ENCODE data around the gene FMN1. TPM values are rescaled to one million over a fixed set of nuclear protein-coding genes. Genes with fewer than 3 reads are reported as not detected.

The FMN1 gene
- total and polyA plus RNA-seq, 2 of the 13 experiments (the other 11 are each of a cell fraction or from before 2014, with no cell fraction given) = 0.20 to 0.60 TPM

DNA sequence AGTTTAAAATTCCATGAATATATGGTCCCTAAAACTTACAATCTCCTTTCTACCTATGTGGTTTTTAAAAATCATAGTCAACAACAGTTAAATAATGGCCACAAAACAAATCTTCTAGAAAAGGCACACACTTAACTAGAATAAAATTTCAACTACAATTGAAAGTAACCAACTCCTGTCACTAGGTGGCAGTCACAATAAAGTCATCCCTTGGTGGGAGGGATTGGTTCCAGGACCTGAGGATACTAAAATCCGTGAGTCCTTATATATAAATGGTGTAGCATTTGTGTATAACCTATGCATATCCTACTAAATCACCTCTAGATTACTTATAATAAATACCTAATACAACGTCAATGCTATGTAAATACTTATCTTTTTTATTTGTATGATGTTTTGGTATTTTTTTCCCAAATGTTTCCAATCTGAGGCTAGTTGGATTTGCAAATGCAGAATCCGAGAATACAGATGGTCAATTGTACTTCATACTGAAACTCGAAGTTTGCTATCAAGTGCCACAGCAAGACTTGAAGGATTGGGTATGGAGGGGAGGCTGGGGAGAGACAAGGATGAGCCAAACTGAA lies 172.6 kb downstream of the FMN1 start:
- intact Hi-C loops (cut with micrococcal nuclease; ENCODE audit: unreplicated experiment) = loop anchor here (5.0 kb wide), 1 partner anchor 45 kb away; no protein-coding TSS in a partner anchor
- no peaks in the 10 kb centered on the region for H3K79me2 ChIP-seq (ENCODE audit: insufficient read depth, low read length)
- POLR2A ChIA-PET = no interaction called here

DNA sequence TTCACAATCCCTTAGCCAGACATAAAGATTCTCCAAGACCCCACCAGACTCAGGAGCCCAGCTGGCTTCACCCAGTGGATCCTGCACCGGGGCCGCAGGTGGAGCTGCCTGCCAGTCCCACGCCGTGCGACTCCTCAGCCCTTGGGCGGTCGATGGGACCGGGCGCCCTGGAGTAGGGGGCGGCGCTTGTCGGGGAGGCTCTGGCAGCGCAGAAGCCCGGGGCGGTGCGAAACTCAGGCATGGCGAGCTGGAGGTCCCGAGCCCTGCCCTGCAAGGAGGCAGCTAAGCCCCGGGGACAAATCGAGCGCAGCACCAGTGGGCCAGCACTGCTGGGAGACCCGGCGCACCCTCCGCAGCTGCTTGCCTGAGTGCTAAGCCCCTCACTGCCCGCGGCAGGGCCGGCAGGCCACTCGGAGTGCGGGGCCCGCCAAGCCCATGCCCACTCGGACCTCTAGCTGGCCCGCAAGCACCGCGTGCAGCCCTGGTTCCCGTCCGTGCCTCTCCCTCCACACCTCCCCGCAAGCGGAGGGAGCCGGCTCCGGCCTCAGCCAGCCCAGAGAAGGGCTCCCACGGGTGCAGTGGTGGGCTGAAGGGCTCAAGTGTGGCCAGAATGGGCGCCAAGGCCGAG lies 175.0 kb downstream of the FMN1 start:
- DNase-seq (ENCODE audit: low spot score) = no peak
- Histone ChIP-seq H3K27me3 (ENCODE audit: control insufficient read depth in 1 of 2, insufficient read depth in 2 of 2, low read length in 2 of 2) (no peaks in the 10 kb centered on the region), H3K27ac (ENCODE audit: extremely low read length, insufficient read depth, low read length) (no peak overlapping the region), H3K4me1 (ENCODE audit: insufficient read depth, low read length) (no peaks in the 10 kb centered on the region), H4K20me1 (ENCODE audit: insufficient read depth, low read length) (no peaks in the 10 kb centered on the region), H2AFZ (ENCODE audit: low read length) (no peak overlapping the region), H3K4me3 (replicated peaks in 1 of 3; ENCODE audit: insufficient read depth in 1 of 3, low read depth in 2 of 3, low read length in 3 of 3) (no peak overlapping the region), H3K79me2 (ENCODE audit: insufficient read depth, low read length) (no peaks in the 10 kb centered on the region), H3K36me3 (replicated peaks in 1 of 2; ENCODE audit: control insufficient read depth in 1 of 2, insufficient read depth in 2 of 2, low read length in 2 of 2) (no peaks in the 10 kb centered on the region), H3K9me3 (ENCODE audit: low read length) (no peaks in the 10 kb centered on the region), H3K9ac (ENCODE audit: insufficient read depth, low read depth, low read length) (no peak overlapping the region), H3K4me2 (ENCODE audit: low read depth, low read length) (no peak overlapping the region)
- BruUV-seq (replicated peaks) = no TSS peak
- CTCF ChIA-PET (ENCODE audit: low intra/inter-chr PET ratio, low total read pairs) = no interaction called here
- ATAC-seq = no peak
- POLR2A ChIA-PET = no interaction called here
- intact Hi-C loops (cut with micrococcal nuclease; ENCODE audit: unreplicated experiment) = no loop called here
- in situ Hi-C loops (cut with HindIII; ENCODE audit: extremely low pct_ligation_motif_present, low pct_unique_long_range_greater_than_20kb) = loop anchor here (5.0 kb wide), 1 partner anchor 113 kb away; no protein-coding TSS in a partner anchor
- no peak for TF ChIP-seq FOXA3 (CRISPR knock-in tag; IDR thresholded peaks at IDR 0.05)
- WGBS (ENCODE audit: low lambda C conversion rate) = 66% methylated on average over 4 of the region's 43 CpGs
- no peak for FAIRE-seq

More for the DNA sequence above, 172.6 kb downstream of the FMN1 start:
- Histone ChIP-seq H3K4me3 (replicated peaks in 1 of 3; ENCODE audit: insufficient read depth in 1 of 3, low read depth in 2 of 3, low read length in 3 of 3) (no peak overlapping the region), H2AFZ (ENCODE audit: low read length) (no peak overlapping the region), H3K9me3 (ENCODE audit: low read length) (no peaks in the 10 kb centered on the region), H4K20me1 (ENCODE audit: insufficient read depth, low read length) (no peaks in the 10 kb centered on the region), H3K4me1 (ENCODE audit: insufficient read depth, low read length) (no peaks in the 10 kb centered on the region), H3K27me3 (ENCODE audit: control insufficient read depth in 1 of 2, insufficient read depth in 2 of 2, low read length in 2 of 2) (no peaks in the 10 kb centered on the region), H3K36me3 (replicated peaks in 1 of 2; ENCODE audit: control insufficient read depth in 1 of 2, insufficient read depth in 2 of 2, low read length in 2 of 2) (no peaks in the 10 kb centered on the region), H3K27ac (ENCODE audit: extremely low read length, insufficient read depth, low read length) (no peak overlapping the region), H3K9ac (ENCODE audit: insufficient read depth, low read depth, low read length) (no peak overlapping the region), H3K4me2 (ENCODE audit: low read depth, low read length) (no peak overlapping the region)
- DNase-seq (ENCODE audit: low spot score) = peak; percentile 22
- no peak for FAIRE-seq
- CTCF ChIA-PET (ENCODE audit: low intra/inter-chr PET ratio, low total read pairs) = interaction anchor here (3.3 kb wide), 1 partner anchor 111 kb away, joined by 30 read pairs; no protein-coding TSS in a partner anchor
- in situ Hi-C loops (cut with HindIII; ENCODE audit: extremely low pct_ligation_motif_present, low pct_unique_long_range_greater_than_20kb) = no loop called here
- no TSS peak for BruUV-seq (replicated peaks)
- WGBS (ENCODE audit: low lambda C conversion rate) = 1% methylated on average over 4 of the region's 4 CpGs
- TF ChIP-seq SMC3 (IDR thresholded peaks at IDR 0.05; ENCODE audit: low read length) (peak; percentile 44), CBX1 (IDR thresholded peaks at IDR 0.05; ENCODE audit: low read depth) (no peak), STAG1 (CRISPR knock-in tag; IDR thresholded peaks at IDR 0.05) (peak; percentile 38; the same call in 1 of the 2 replicates)
- TF ChIP-seq, protein P1, sequence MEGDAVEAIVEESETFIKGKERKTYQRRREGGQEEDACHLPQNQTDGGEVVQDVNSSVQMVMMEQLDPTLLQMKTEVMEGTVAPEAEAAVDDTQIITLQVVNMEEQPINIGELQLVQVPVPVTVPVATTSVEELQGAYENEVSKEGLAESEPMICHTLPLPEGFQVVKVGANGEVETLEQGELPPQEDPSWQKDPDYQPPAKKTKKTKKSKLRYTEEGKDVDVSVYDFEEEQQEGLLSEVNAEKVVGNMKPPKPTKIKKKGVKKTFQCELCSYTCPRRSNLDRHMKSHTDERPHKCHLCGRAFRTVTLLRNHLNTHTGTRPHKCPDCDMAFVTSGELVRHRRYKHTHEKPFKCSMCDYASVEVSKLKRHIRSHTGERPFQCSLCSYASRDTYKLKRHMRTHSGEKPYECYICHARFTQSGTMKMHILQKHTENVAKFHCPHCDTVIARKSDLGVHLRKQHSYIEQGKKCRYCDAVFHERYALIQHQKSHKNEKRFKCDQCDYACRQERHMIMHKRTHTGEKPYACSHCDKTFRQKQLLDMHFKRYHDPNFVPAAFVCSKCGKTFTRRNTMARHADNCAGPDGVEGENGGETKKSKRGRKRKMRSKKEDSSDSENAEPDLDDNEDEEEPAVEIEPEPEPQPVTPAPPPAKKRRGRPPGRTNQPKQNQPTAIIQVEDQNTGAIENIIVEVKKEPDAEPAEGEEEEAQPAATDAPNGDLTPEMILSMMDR (CRISPR knock-in tag; IDR thresholded peaks at IDR 0.05) = peak; percentile 65
- peak; percentile 57; the same call in 2 of the 3 replicates for ATAC-seq

Data from HepG2 (cell line).